HG03460 (cell line): ENCODE data around the gene AMOT.

ENCODE experiments used
- ATAC-seq: cut with Tn5 transposase; IDR thresholded peaks from one replicate; pipeline ENCODE4 v1.9.1; 2021; ENCODE audit not compliant: unreplicated experiment

AMOT gene

DNA sequence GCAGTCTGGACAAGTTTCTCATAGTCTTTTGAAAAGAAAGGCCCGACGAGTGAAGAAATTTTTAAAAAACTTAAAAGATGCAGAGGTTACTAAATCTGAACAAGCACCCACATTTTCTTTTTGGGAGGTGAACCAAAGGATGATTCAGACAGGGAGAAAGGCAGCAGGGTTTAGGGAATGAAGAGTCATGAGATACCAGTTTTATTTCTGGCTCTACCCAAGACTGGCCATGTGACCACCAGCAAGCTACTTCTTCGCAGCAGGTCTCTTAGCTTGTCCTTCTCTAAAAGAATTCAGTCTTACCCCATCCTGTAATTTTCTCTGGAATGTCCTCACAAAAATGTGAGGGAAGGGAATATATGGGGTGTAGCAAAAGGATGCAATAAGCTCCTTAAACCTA is 37.6 kb downstream of the AMOT start:
- ATAC-seq: no peak

DNA sequence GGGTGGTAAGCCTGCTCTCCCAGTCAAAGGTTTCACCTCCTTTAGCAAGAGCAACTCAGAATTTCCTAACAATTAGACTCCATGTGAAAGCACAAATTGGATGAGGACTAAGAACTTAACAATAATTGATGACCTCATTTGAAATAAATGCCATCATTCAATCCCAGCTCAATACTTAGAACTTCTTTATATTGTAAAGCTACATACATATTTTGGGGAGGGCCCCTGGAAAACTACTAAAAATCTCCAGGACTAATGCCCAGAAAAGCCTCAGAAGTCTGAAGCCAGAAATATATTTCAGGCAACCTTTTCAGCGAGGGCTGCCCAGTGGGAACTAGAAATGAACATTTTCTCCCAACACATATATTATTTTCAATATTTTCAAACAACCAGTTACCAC is 38.1 kb downstream of the AMOT start:
- ATAC-seq: no peak

DNA sequence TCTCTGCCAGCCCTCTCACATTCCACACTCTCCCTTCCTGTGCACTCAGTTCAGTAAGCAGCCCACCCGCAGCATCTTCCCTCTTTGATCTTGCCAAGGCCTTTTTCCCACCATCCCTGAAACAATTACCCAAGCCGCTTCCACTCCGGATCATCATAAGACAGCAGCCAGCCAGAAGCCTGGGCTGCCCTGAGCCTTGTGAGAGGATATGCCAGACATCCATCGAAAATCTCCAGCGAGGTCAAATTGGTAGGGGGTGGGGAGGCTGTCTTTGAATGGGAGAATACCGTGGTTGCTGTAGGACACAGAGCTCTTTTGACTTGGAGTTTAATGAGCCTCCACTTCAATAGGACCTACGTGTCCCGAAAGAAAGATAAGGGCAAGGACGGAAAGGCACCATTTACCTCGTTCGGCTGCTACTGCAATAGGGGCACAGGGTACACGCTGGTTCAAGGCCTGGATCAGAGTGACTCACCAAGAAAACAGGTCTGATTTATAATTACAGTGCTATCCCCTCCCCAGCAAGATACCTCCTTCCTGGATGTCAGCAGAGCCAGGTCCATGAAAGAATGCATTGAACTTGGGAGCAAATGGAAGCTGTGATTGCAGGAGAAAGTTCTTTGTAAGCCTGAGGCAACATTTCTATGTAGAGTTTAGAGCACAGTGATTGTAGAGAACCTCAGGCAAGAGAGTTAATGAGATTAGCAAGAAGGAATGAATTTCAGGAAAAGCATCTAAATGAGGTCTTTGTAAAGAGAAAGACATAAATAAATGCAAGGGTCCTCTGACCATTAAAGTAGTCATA is 39.5 kb downstream of the AMOT start:
- no peak for ATAC-seq

DNA sequence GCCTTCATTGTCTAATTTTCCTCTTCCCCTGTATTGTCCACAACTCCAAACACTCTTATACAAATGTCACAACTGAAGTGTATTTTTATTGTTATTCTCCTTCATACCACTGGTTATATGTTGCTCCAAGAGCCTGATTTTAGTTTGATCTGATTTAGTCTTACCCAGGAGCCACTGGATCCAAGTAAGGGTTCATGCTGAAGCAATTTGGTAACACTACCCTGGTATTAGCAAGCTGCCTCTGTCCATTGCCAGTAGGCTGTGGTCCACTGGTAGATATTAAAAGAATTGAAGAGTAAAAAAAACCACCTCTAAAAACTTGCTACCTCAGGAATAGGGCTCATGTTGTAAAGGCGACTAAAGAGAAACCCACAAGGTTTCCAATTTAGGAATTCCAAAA is 41.2 kb downstream of the AMOT start:
- ATAC-seq: no peak

DNA sequence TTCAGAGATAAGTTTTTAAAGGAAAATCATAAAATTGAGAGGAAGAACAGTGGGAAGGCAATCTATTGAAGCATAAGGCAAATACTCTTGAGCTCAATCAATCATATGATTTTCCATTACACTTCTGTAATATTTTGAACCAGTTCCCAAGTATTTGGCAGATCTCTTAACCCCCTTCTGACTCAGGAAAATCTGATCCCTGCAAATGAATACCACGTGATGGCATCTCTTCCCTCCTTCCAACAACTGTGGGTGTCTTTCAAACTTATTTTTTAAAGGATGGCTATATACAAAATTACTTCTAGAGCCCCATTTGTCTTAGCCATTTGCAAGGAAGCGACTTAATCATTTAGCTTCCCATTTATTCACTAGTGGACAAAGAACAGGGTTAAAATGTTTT is 41.9 kb downstream of the AMOT start:
- no peak for ATAC-seq

DNA sequence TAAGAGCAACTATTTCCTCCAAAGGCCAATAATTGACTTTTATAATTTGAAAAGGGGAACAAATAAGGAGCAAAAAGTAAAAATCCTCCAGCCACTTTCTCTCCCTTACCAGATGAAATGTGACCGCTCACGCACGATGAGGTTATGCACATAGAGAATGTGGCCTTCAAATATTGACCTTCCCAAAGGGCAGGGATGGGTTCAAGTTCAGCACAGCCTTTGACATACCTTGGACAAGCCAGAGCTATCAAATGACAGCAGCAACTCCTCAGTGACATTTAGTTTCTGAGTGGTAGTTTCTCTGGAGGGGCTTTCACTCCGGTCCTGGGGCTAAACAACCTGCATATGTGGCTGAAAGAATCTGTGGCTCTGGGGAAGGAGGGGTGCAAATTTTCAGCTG is 50.7 kb downstream of the AMOT start:
- no peak for ATAC-seq

GRCh38 chrX:112786076-112786475 is 54.6 kb downstream of the AMOT start:
- ATAC-seq: no peak

GRCh38 chrX:112785344-112785743 is 55.3 kb downstream of the AMOT start:
- no peak for ATAC-seq

GRCh38 chrX:112784692-112785091 is 55.9 kb downstream of the AMOT start:
- no peak for ATAC-seq

- ATAC-seq: no peak
These were observed 61.5 kb downstream of the AMOT start for GRCh38 chrX:112779139-112779538.

DNA sequence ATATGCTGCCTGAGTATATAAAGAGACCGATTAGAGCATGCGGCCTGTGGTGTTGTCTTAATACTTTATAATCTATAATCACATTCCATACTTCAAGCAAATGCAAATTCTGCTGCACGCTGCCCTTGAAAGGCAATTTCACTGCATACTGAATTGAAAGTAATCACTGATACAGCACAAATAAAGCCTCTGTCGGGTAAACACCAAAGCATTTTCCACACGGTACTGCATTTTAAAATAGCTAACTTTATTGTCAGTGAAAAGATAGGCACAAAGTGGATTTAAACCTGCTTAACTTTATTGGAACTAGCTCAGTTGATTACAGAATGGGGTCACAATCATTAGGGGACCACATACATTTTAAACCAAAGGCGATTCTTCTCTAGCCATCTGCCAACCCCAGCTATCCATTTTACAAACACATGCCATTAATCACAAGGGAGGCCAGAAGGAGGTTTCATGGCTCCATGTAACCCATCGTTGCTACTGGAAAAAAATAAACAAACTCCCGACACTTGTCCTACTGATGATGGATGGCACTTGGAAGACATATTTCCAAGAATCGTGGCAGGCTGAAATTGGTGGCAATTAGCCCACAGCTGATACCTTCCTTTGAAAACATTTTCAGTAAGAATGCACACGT is 65.9 kb downstream of the AMOT start:
- ATAC-seq: no peak

DNA sequence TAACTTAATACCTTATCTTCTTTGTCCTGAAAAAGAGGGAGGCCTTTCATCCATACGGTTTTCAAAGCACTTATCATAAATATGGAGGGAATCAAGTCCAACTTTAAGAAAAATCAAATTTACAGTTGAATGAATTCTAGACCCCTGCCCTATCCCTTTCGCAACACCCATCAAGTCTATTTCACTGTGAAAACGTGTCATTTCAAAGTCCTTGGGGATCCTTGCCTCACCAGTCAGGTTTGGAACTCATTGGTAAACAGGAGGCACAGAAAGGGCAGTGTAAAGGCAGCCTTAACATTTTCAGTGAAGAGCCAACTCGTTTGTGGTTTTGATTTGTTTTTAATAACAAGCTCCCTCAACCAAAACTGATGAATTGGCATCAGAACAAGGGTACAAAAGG is 66.5 kb downstream of the AMOT start:
- ATAC-seq: no peak

GRCh38 chrX:112769034-112769433 is 71.6 kb downstream of the AMOT start:
- ATAC-seq: no peak

- no peak for ATAC-seq
These were observed 72.1 kb downstream of the AMOT start for GRCh38 chrX:112768563-112768962.

- ATAC-seq: no peak
These were observed 73.9 kb downstream of the AMOT start for GRCh38 chrX:112766774-112767173.

DNA sequence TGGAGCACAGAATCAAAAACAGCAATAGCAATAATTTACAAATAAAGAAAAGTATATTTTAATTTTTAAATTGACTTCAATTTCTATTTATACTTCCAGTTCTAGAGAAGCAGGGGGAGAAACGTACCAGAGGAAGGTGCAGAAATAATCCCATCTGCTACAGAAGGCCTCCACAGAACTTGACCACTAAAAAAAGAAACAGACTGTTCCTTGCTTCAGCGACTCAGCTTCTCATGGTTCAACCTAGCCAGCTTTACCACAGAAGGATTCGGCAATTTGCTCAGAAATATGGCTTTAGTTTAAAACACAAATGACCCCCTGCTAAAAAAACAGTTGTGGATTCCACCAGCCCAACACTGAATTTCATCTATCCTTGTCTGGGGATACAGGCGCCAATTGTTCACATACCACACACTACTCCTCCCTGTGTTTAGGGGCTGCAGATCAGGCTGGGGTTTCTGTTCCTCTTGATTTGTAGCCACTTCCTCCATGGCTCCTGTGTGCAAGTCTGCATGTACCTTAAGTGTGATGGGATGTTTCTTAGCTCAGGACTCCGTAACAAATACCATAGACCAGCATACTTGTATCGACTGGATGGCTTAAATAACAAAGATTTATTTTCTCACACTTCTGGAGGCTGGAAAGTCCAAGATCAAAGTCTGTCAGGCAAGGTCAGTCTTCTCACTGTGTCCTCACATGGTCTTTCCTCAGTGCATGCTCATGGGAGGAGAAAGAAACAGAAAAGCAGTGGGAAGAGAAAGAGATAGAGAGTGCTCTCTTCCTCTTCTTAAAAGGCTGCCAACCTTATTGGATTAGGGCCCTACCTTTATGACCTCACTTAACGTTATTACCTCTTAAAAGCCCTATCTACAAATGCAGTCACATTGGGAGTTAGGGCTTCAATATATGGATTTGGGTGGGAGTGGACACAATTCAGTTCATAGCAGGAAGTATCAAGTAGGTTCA is 79.1 kb downstream of the AMOT start:
- peak; percentile 84 for ATAC-seq

GRCh38 chrX:112760697-112761096 is 79.9 kb downstream of the AMOT start:
- peak; percentile 55 for ATAC-seq

- ATAC-seq: no peak
These were observed 80.7 kb downstream of the AMOT start for GRCh38 chrX:112759966-112760365.

- no peak for ATAC-seq
These were observed 81.1 kb downstream of the AMOT start for GRCh38 chrX:112759512-112759911.

DNA sequence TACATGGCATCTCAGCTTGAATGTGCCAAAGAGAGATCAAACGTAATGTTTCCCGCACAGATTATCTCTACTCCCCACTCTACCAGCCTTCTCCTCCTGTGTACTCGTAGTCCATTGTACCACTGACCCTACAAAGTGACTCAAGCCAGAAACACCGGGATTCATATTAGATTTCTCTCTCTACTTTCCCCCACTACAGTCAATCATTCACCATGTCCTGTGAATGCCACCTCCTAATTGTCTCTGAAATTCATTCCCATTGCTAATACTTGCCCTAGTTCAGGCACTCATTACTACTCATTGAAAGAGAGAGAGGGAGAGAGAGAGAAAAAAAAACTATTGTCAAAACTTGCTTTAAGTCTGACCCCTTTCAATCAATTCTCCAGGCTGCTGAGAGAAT is 82.7 kb downstream of the AMOT start:
- ATAC-seq: no peak

- ATAC-seq: no peak
These were observed 87.5 kb downstream of the AMOT start for GRCh38 chrX:112753116-112753515.

GRCh38 chrX:112751076-112751475 is 89.6 kb downstream of the AMOT start:
- no peak for ATAC-seq
